ENCODE measurements around the gene DNAJC22. TPM values are rescaled to one million over a fixed set of nuclear protein-coding genes. Genes with fewer than 3 reads are reported as not detected.

DNAJC22 gene
- total RNA-seq, 1 experiment from 2014 or later: 0.24 TPM

DNA sequence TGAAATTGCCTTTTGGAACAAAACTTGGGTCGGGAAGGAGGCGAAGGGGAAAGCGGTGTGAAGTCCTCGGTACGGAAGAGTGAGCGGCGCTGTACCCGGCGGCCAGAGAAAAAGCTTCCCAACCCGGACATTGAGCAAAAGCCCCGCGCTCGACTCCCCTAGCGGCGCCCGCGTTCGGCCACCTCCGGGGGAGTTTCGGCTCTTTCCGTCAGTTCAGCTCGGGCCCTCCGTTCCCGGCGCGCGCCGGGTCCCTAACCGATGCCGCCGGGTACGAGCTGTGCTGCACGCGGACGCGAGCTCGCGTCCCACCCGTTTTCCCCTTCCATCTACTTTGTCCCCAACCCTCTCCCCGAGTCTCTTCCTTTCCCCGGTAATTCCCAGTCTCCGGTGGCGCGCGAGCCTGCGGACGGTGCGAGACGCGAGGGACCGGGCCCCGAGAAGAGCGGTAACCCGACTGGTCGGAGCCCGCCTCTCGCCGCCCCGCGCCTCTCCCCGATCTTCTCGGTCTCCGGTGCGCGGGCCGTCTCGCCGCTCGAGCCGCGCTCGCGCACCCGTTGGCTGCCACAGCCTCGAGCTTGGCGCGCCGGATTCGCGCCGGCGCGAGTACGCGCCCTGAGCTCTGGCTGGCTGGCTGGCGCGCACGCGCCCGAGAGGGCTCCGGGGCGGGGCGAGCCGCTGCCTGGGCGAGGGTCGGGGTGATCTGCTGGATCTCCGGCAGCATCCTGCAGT is 20.1 kb downstream of the DNAJC22 start (continued):
- TF ChIP-seq, protein P1, sequence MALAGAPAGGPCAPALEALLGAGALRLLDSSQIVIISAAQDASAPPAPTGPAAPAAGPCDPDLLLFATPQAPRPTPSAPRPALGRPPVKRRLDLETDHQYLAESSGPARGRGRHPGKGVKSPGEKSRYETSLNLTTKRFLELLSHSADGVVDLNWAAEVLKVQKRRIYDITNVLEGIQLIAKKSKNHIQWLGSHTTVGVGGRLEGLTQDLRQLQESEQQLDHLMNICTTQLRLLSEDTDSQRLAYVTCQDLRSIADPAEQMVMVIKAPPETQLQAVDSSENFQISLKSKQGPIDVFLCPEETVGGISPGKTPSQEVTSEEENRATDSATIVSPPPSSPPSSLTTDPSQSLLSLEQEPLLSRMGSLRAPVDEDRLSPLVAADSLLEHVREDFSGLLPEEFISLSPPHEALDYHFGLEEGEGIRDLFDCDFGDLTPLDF (CRISPR knock-in tag; IDR thresholded peaks at IDR 0.05): no peak
- no peak for TF ChIP-seq SMAD3 (CRISPR knock-in tag; IDR thresholded peaks at IDR 0.05; ENCODE audit: borderline replicate concordance)
- no peak for TF ChIP-seq MYBL2 (CRISPR knock-in tag; IDR thresholded peaks at IDR 0.05)
- TF ChIP-seq, protein P2, sequence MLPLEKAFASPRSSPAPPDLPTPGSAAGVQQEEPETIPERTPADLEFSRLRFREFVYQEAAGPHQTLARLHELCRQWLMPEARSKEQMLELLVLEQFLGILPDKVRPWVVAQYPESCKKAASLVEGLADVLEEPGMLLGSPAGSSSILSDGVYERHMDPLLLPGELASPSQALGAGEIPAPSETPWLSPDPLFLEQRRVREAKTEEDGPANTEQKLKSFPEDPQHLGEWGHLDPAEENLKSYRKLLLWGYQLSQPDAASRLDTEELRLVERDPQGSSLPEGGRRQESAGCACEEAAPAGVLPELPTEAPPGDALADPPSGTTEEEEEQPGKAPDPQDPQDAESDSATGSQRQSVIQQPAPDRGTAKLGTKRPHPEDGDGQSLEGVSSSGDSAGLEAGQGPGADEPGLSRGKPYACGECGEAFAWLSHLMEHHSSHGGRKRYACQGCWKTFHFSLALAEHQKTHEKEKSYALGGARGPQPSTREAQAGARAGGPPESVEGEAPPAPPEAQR (CRISPR knock-in tag; IDR thresholded peaks at IDR 0.05): no peak
- TF ChIP-seq, protein P3, sequence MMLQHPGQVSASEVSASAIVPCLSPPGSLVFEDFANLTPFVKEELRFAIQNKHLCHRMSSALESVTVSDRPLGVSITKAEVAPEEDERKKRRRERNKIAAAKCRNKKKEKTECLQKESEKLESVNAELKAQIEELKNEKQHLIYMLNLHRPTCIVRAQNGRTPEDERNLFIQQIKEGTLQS (CRISPR knock-in tag; conservative IDR thresholded peaks at IDR 0.05): no peak
- TF ChIP-seq, protein P4, sequence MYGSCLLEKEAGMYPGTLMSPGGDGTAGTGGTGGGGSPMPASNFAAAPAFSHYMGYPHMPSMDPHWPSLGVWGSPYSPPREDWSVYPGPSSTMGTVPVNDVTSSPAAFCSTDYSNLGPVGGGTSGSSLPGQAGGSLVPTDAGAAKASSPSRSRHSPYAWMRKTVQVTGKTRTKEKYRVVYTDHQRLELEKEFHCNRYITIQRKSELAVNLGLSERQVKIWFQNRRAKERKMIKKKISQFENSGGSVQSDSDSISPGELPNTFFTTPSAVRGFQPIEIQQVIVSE (CRISPR knock-in tag; IDR thresholded peaks at IDR 0.05; ENCODE audit: borderline replicate concordance): no peak
- peak; percentile 60; the same call in 1 of the 2 replicates for TF ChIP-seq CBFB (CRISPR knock-in tag; IDR thresholded peaks at IDR 0.05; ENCODE audit: low read depth)
- TF ChIP-seq TP53 (CRISPR knock-in tag; IDR thresholded peaks at IDR 0.05): no peak
- no peak for TF ChIP-seq ELF4 (CRISPR knock-in tag; IDR thresholded peaks at IDR 0.05; ENCODE audit: low read depth)
- TF ChIP-seq GABPB1 (CRISPR knock-in tag; IDR thresholded peaks at IDR 0.05): 0 out of 2 replicates have a peak, but pooled peaks have one; percentile 21
- no peak for TF ChIP-seq ZNF263 (CRISPR knock-in tag; IDR thresholded peaks at IDR 0.05; ENCODE audit: low read depth)
- TF ChIP-seq, protein P5, sequence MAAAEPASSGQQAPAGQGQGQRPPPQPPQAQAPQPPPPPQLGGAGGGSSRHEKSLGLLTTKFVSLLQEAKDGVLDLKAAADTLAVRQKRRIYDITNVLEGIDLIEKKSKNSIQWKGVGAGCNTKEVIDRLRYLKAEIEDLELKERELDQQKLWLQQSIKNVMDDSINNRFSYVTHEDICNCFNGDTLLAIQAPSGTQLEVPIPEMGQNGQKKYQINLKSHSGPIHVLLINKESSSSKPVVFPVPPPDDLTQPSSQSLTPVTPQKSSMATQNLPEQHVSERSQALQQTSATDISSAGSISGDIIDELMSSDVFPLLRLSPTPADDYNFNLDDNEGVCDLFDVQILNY (CRISPR knock-in tag; IDR thresholded peaks at IDR 0.05): peak; percentile 98
- 0 out of 2 replicates have a peak, but pooled peaks have one; percentile 41 for TF ChIP-seq FOXK1 (CRISPR knock-in tag; IDR thresholded peaks at IDR 0.05)
- TF ChIP-seq KAT7 (CRISPR knock-in tag; IDR thresholded peaks at IDR 0.05; ENCODE audit: borderline replicate concordance): no peak
- TF ChIP-seq, protein P6, sequence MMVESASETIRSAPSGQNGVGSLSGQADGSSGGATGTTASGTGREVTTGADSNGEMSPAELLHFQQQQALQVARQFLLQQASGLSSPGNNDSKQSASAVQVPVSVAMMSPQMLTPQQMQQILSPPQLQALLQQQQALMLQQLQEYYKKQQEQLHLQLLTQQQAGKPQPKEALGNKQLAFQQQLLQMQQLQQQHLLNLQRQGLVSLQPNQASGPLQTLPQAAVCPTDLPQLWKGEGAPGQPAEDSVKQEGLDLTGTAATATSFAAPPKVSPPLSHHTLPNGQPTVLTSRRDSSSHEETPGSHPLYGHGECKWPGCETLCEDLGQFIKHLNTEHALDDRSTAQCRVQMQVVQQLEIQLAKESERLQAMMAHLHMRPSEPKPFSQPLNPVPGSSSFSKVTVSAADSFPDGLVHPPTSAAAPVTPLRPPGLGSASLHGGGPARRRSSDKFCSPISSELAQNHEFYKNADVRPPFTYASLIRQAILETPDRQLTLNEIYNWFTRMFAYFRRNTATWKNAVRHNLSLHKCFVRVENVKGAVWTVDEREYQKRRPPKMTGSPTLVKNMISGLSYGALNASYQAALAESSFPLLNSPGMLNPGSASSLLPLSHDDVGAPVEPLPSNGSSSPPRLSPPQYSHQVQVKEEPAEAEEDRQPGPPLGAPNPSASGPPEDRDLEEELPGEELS (CRISPR knock-in tag; IDR thresholded peaks at IDR 0.05): peak; percentile 27; the same call in 1 of the 2 replicates
- no peak for TF ChIP-seq SOX15 (CRISPR knock-in tag; IDR thresholded peaks at IDR 0.05)
- no peak for TF ChIP-seq NFYB (CRISPR knock-in tag; conservative IDR thresholded peaks at IDR 0.05; ENCODE audit: low read depth)
- no peak for TF ChIP-seq EMX1 (CRISPR knock-in tag; IDR thresholded peaks at IDR 0.05)
- peak; percentile 77; the same call in 1 of the 2 replicates for TF ChIP-seq CREM (CRISPR knock-in tag; IDR thresholded peaks at IDR 0.05)
- no peak for TF ChIP-seq NR2C2 (CRISPR knock-in tag; IDR thresholded peaks at IDR 0.05)
- no peak for TF ChIP-seq ZNF317 (CRISPR knock-in tag; IDR thresholded peaks at IDR 0.05; ENCODE audit: borderline replicate concordance, low read depth)
- TF ChIP-seq, protein P7, sequence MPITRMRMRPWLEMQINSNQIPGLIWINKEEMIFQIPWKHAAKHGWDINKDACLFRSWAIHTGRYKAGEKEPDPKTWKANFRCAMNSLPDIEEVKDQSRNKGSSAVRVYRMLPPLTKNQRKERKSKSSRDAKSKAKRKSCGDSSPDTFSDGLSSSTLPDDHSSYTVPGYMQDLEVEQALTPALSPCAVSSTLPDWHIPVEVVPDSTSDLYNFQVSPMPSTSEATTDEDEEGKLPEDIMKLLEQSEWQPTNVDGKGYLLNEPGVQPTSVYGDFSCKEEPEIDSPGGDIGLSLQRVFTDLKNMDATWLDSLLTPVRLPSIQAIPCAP (CRISPR knock-in tag; IDR thresholded peaks at IDR 0.05): 0 out of 2 replicates have a peak, but pooled peaks have one; percentile 48
- TF ChIP-seq, protein P8, sequence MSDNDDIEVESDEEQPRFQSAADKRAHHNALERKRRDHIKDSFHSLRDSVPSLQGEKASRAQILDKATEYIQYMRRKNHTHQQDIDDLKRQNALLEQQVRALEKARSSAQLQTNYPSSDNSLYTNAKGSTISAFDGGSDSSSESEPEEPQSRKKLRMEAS (CRISPR knock-in tag; IDR thresholded peaks at IDR 0.05): peak; percentile 55; the same call in 1 of the 2 replicates
- 0 out of 2 replicates have a peak, but pooled peaks have one; percentile 60 for TF ChIP-seq ZBTB21 (CRISPR knock-in tag; IDR thresholded peaks at IDR 0.05; ENCODE audit: borderline replicate concordance)
- 0 out of 2 replicates have a peak, but pooled peaks have one; percentile 21 for TF ChIP-seq JUN (CRISPR knock-in tag; IDR thresholded peaks at IDR 0.05)
- TF ChIP-seq FOXP1 (CRISPR knock-in tag; IDR thresholded peaks at IDR 0.05; ENCODE audit: borderline replicate concordance): peak; percentile 46
- TF ChIP-seq, protein P9, sequence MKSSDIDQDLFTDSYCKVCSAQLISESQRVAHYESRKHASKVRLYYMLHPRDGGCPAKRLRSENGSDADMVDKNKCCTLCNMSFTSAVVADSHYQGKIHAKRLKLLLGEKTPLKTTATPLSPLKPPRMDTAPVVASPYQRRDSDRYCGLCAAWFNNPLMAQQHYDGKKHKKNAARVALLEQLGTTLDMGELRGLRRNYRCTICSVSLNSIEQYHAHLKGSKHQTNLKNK (CRISPR knock-in tag; IDR thresholded peaks at IDR 0.05): peak; percentile 53; the same call in 1 of the 2 replicates
- TF ChIP-seq NR1H2 (CRISPR knock-in tag; IDR thresholded peaks at IDR 0.05): no peak
- TF ChIP-seq, protein P10, sequence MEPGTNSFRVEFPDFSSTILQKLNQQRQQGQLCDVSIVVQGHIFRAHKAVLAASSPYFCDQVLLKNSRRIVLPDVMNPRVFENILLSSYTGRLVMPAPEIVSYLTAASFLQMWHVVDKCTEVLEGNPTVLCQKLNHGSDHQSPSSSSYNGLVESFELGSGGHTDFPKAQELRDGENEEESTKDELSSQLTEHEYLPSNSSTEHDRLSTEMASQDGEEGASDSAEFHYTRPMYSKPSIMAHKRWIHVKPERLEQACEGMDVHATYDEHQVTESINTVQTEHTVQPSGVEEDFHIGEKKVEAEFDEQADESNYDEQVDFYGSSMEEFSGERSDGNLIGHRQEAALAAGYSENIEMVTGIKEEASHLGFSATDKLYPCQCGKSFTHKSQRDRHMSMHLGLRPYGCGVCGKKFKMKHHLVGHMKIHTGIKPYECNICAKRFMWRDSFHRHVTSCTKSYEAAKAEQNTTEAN (CRISPR knock-in tag; IDR thresholded peaks at IDR 0.05): no peak
- 0 out of 2 replicates have a peak, but pooled peaks have one; percentile 41 for TF ChIP-seq ETV6 (CRISPR knock-in tag; IDR thresholded peaks at IDR 0.05)

All from WTC11 (cell line).